UCSD-AML1 (cell line): ENCODE data around the gene INO80B.
"Not testable (repeated sequence)": the region's sequence is repeated elsewhere in the genome, so short reads cannot be mapped to it uniquely, and the experiment has no call there.

Source experiments
- DNase-seq: peaks from one replicate; lab custom pipeline; 2025; ENCODE audit not compliant: unreplicated experiment; lab: John Stamatoyannopoulos, UW

INO80B gene

GRCh38 chr2:74454654-74455511 lies at the start of gene INO80B:
Gene INO80B, plus strand, starts transcription at chr2:74455087. Its CDS starts 30 bp downstream, at chr2:74455117.
- peak; percentile 96 for DNase-seq

- no peak for DNase-seq
These were observed 48.9 kb upstream of the INO80B start for GRCh38 chr2:74406035-74406434.

GRCh38 chr2:74407682-74408081 lies 47.2 kb upstream of the INO80B start:
- no peak for DNase-seq

- no peak for DNase-seq
These were observed 41.7 kb upstream of the INO80B start for GRCh38 chr2:74413001-74413698.

GRCh38 chr2:74414441-74414840 lies 40.4 kb upstream of the INO80B start:
- no peak for DNase-seq

GRCh38 chr2:74414881-74415761 lies 39.8 kb upstream of the INO80B start:
- no peak for DNase-seq

GRCh38 chr2:74415762-74416395 lies 39.0 kb upstream of the INO80B start:
- no peak for DNase-seq

GRCh38 chr2:74416778-74417177 lies 38.1 kb upstream of the INO80B start:
- no peak for DNase-seq

GRCh38 chr2:74417197-74417596 lies 37.7 kb upstream of the INO80B start:
- DNase-seq, result no peak

- no peak for DNase-seq
These were observed 37.1 kb upstream of the INO80B start for GRCh38 chr2:74417763-74418162.

- no peak for DNase-seq
These were observed 36.6 kb upstream of the INO80B start for GRCh38 chr2:74418312-74418711.

GRCh38 chr2:74419345-74419744 lies 35.5 kb upstream of the INO80B start:
- DNase-seq, result no peak

- no peak for DNase-seq
These were observed 34.9 kb upstream of the INO80B start for GRCh38 chr2:74420006-74420405.

- not testable (repeated sequence) for DNase-seq
These were observed 34.3 kb upstream of the INO80B start for GRCh38 chr2:74420443-74421103.

- DNase-seq, result peak; percentile 94
These were observed 33.5 kb upstream of the INO80B start, which contains the start of the genes C2orf81 and WDR54 for GRCh38 chr2:74421221-74421870. Gene C2orf81, minus strand, starts transcription at chr2:74421619. Its CDS starts 59 bp downstream, at chr2:74421560. Gene WDR54, plus strand, starts transcription at chr2:74421730. Its CDS starts 424 bp downstream, at chr2:74422154.

GRCh38 chr2:74423231-74424095 lies 31.4 kb upstream of the INO80B start:
- DNase-seq, result no peak

- DNase-seq, result no peak
These were observed 30.5 kb upstream of the INO80B start for GRCh38 chr2:74424139-74424992.

- no peak for DNase-seq
These were observed 29.9 kb upstream of the INO80B start for GRCh38 chr2:74424995-74425406.
